Measurements from ENCODE around the gene ZNF649.

The ZNF649 gene

GRCh38 chr19:51887522-51888498, 17.0 kb downstream of the ZNF649 start, which contains the start of gene ZNF577:
Gene ZNF577, minus strand, starts transcription at chr19:51887951. Its CDS starts 7,569 bp downstream, at chr19:51880382.
- DNase-seq = peak; percentile 63

GRCh38 chr19:51884713-51885112, 20.1 kb downstream of the ZNF649 start:
- DNase-seq = no peak

GRCh38 chr19:51882518-51882917, 22.3 kb downstream of the ZNF649 start:
- no peak for DNase-seq

- DNase-seq = no peak
Observed at GRCh38 chr19:51873097-51873496, 31.7 kb downstream of the ZNF649 start.

- no peak for DNase-seq
Observed at GRCh38 chr19:51861870-51862622, 42.8 kb downstream of the ZNF649 start.
